HG02588 (cell line): ENCODE measurements around the gene HSPBP1.

Experiments
- ATAC-seq: cut with Tn5 transposase; IDR thresholded peaks from one replicate; pipeline ENCODE4 v1.9.1; 2021; ENCODE audit warnings: mild to moderate bottlenecking, moderate library complexity; ENCODE audit not compliant: unreplicated experiment

The HSPBP1 gene

DNA sequence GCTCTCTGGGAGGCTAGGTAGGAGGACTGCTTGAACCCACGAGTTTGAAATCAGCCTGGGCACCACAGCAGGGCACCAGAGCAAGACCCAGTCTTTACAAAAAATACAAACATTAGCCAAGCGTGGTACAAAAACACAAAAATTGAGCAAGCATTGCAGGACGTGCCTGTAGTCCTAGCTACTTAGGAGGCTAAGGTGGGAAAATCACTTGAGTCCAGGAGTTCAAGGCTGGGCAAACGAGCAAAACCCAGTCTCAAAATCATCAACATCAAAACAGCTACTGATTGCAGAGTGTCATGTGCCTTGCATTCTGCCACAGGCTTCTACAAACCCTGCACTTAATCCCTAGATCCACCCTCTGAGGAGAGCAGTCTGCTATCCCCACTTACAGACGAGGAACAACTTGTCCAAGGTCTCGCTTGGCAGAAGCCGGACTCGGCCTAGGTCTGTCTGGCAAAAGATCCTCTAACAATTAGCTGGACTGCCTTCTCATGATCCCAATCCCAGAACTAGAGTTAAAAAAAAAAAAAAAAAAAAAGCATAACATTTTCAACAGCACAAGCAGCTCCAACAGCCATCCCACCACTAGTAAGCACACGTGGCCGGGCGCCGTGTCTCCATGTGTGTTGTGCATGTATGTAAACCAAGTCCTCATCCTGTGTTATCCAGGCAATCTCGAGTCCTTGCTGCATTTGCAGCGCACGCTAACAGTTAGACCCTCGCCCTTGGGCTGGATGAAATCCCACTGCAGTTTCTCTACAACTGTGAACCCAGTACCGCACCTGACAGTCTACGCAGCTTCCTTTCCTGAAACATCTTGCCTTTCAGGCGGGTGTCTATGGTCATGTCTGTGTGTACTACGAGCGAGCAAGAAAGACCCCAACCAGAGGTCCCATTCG is 23.1 kb downstream of the HSPBP1 start:
- ATAC-seq: no peak

DNA sequence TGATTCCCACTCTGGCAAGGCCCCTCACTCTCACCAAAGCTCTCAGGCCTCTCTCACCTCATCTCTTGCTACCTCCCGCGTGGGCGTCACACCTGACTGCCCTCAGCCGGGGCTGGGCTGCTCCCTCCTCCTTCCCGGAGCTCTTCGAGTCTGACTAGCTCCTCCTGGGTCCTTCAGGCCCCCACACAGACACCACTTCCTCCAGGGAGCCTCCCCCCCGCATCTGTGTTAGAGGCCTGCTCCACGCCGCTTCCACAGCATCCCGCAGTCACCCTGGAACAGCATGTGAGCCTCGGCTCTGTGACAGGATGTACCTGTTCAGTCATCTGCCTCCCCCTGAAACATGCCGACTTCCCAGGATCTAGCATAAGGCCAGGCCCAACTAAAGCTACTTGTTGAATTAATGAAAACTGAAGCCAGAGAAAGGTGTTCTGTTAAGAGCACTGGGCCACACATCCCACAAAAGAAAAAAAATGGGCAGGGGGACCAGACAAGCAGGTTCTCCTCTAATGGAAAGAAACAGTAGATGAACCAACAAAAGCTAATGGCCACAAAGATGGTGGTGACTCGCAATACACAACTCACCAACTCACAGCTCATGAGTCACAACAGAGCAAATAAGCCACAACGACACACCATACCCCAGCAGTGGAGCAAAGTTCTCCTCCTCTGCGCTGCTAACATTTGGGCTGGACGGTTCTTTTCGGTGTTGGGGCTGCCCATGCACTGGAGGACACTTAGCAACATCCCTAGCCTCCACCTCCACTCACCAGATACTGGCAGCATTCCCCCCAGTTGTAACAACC is 24.1 kb downstream of the HSPBP1 start:
- no peak for ATAC-seq

DNA sequence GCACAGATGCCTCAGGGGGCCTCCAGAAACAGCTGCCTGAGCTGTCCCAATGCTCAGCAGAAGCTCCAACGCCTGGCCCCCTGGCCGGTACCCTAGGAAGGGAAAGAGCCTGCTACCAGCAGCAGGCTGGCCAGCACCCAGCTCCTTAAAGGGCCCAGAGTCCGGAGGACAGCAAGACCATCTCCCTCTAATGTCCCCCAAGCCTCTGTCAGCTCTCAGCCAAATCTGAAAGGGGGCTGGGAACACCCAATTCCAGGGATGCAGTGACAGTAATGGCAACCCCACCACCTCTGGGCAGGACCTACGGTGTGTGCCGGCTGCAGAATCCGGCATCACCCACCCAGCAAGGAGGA is 25.3 kb downstream of the HSPBP1 start:
- ATAC-seq: no peak

DNA sequence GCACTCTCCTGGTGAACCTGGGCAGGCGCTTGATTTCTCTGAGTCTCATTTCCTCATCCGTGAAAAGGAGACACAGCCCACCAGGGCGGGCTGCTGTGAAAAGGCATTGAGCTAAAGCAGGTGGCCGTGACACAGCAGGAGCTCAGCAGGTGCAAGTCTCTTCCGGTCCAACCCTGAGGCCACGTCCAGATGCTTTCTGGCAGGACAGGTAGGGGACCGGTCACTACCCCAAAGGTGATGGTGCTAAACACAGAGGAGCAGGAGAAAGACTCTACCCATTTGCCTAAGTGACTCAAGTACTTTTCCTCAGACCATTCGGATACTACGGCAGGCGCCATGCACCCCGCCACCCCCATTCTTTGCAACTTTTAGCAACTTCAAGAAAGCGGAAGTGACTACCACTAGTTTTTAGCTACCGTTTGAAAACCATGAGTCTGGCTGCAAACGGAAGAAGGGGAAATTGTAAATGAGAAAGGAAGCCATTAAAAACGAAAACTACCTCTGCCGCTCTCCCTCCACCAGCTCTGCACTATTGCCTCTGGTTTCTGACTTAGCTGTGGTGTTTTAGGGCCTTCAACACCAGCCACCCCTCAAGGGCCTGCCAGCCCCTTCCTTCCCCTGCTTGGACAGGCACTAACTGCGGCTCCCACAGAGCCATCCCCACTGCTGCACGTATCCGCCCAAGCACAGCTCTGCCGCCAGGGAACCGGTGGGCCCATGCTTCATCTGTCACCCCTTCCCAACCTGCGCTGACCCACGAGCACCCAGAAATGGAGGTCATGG is 25.9 kb downstream of the HSPBP1 start:
- ATAC-seq: no peak

DNA sequence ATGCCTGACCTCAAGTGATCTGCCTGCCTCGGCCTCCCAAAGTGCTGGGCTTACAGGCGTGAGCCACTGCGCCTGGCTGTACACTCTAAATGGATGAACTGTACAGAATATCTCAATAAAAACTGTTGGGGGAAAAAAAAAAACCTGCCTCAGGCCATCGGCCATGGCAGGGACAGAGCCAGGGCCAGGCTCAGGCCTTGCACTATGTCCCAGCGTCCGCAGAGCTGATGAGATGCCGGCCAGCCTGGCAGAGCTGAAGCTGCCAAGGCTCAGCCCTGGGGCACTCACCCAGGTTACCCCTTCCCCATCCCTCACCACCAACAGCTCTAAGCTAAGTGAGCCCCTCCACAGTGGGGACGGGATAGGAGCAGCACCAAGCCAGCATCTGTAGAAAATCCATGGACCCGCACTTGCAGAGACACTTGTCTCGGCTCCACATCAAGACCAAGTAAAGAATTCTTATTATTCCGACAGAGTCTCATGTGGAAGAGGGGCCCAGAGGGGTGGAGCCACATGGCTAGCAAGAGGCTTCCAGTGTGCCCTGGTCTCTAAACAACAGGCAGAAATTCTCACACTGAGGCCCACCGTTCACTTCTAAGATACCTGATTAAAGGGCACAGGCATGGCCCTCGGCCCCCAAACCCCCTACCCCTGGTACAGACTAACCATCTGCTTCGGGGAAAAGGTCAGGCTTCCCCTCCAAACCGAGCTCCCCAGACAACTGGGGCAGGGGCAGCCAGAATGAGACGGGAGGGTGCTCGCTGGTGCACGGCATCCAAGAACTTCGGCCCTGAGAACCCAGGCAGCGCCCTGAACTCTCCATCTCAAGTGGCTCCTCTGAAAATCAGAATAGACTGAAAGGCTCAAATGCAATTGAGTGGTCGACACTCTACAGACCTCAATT is 26.9 kb downstream of the HSPBP1 start:
- ATAC-seq: no peak

DNA sequence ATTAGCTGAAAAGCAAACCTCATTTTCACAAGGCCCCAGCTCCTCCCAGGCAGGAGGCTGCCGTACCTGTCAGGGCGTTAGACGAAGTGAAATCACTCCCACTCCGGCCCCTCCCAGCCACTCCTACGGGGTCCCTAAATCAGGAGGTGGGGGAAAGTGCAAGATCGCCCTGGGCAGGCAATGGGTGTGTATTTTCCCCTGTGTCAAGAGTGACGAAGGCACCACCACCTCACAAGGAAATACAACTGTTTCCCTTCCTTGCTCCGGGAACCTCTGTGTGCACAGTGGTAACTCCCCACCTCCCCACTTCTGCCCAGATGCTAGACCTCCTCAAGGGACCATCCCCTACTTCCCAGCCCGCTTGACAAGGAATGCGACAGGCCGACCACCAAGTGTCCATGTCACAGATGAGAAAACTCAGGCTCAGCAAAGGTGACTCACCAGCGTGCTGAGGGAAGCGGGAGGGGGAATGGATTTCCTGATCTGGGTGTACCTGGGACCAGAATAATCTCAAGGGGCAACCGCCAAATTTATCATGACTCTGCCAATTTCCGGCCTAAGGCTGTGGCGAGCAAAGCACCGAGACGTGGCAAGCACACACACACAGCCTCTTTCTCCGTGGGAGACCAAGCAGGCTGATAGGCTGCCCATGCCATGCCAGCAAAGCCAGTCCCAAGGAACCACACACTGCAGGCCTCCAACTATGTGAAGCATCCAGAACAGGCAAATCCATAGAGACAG is 28.4 kb downstream of the HSPBP1 start:
- ATAC-seq: no peak

DNA sequence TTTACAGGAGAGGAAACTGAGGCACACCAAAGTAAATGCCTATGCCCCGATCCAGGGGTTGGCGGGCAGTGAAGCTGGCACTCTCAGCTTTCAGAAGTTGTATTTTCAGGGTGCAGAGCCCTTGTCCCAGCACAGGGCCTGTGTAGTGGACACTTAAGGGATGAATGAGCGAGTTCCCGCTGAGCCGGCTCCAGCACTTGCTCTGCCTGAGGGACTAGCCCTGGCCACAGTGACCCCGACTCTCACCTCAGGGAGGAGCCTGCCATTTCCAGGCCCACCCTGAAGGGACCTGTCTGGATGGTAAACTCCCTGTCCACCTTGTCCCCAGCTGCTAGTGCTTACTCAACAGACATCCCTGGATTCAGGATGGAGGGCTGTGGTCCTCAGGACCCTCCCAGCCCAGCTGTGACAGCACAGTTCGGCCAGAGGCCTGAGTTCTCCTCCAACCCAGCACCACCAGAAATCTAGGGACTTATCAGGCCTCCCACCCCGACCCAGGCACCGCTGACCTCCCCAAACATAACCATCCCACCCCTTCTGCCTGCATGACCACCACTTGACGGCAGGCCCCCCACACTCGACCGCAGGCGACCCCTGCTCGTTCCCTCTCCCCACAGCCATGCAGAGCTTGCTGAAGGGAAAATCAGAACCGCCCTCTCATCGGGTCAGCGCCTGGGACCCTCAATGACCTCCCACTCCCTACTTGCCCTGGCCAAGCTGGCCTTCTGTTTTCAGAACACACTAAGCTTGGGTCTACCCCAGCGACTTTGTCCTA is 29.5 kb downstream of the HSPBP1 start:
- ATAC-seq: no peak

DNA sequence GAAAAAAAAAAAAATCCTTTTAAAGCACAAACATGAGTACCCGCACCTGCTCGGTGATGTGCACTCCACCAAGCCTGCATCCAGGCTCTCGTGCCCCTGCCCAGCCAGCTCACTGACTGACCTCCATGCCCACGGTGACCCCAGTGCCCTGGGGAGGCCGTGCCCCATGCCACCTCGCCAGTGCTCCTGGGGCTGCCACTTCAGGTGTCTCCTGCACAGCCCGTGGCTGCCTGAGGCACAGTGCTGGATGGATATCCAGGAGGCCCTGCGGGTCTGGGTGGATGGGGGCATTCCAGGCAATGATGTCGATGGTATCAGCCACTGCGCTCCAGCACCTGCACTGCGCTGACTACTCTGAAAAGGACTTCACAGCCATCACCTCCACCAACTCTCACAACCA is 30.1 kb downstream of the HSPBP1 start:
- no peak for ATAC-seq

DNA sequence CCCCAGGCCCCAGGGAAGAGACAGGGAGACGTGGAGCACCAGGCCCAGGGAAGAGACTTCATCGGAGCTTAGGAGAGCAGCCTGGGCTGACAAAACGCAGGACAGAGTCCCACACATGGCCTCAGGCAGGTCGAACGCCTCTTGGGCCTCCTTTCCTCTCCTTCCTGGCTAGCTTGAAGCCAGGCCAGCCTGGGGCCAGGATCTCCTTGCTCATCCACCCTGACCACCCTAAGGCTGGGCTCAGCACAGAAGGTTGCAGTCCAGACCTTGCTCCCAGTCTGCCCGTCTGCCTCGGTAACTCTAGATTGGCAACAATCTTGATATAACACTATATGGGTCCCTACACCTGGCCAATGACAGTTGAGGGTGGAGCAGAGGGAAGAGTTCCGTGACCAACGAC is 31.2 kb downstream of the HSPBP1 start:
- no peak for ATAC-seq

DNA sequence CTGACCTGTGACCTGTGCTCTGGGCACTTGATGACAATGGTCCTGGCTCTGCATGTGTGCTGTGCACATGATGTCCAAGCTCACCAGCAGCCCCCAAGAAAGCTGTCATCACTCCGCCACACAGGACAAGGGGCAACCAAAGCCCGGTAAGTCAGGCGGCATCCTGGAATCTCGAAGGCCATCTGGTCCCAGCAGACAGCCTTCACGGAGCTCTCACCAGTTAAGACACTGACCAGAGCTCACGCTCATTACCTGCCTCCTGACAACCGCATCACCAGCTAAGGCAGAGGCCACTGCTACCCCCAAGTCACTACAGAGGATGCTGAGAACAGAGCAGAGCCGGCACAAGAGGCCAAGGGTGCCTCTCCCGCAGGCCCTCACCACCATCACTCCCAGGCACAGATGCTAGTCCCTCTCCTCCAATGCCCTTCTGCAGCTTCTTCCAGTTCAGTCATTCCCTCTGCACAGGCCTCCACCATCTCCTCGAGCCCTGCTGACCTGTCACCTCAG is 31.7 kb downstream of the HSPBP1 start:
- no peak for ATAC-seq

DNA sequence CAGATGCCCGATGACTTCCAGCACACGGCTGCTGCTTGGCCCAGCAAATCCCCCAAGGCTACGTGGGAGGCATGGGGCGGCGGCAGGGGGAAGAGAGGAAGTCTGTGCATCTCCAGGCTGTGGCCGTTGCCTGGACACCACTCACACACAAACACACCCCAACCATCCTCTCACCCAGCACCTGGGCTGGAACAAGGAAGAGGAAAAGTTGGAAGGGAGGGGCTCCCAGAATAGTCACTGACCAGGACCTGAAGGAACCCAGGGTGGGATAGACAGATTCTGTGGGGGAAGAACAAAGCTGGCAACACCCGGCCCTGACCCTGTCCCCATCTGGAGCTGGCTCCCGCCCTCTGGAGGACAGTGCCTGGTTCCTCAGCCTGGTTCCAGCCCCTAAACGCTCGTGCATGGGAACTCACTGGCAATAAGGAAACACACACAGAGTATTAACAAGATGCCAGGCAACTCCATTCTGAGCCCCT is 32.2 kb downstream of the HSPBP1 start:
- no peak for ATAC-seq

DNA sequence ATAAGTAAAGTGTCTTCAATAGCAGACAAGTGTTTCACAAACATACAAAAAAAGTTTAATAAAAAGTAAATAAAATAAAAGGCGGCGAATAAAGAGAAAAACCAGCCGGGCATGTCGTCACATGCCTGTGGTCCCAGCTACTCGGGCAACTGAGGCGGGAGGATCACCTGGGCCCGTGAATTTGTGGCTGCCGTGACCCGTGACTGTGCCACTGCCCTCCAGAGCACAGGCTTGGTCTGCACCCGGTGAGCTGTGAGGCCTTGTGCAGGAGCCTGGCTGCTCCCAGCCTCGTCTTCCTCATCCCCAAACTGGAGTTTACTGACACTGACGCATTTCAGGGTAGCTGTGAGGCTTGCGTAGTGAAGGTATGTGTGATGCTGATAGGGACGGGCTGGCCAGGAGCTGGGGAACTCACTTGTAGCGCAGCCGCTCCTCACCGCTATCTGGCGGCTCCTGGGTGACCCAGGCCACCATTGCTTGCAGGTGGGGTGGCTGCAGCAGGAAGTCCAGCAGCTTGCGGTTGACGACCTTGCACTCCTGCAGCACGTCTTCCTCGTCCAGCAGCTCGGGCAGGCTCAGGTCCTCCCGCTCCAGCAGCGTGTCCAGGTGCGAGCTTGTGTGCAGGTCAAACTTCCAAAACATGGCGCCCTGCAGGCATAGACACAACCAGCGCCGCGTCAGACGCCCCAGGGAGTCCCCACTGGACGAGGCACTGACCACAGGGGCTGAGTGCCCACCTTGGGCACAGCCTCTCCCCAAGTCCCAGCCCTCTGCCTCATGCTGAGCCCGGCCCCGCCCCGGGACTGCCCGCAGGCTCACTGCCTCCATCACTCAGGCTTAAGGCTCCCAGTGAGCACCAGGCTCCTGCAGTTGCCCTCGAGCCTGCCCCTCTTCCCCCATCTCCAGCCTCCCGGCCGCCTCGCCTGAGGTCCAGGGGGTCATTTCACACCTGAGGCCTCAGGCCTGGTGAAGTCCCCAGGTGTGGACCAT is 33.2 kb downstream of the HSPBP1 start:
- ATAC-seq: no peak

DNA sequence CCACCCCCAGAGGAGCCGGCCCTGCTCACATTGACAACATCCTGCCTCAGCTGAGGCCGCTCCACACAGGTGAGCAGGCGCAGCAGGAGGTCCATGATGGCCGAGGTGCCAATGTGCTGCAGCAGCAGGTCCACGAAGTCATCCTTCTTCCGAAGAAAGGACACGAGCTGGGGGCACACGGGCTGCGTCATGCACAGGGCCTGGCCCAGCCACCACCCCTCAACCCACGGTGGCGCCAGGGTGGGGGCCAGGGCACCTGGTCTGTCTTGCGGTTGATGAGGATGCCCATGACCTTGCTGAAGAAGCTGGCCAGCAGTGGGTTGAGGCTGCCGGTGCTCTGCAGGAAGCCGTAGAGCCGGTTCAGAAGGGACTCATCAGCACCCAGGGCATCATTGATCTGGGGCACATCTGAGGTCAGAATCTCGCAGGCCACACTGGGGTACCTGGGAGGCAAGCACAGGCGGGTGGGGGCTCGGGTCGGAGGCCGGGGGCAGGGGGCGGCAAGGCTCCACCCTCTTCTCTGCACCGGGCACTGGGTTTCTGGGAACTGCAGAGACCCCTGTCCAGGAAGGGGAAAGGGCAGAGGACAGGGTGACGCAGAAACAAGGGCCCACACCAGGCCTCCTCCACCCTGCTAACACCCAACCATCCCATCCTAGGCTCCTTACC is 34.5 kb downstream of the HSPBP1 start:
- ATAC-seq: no peak

DNA sequence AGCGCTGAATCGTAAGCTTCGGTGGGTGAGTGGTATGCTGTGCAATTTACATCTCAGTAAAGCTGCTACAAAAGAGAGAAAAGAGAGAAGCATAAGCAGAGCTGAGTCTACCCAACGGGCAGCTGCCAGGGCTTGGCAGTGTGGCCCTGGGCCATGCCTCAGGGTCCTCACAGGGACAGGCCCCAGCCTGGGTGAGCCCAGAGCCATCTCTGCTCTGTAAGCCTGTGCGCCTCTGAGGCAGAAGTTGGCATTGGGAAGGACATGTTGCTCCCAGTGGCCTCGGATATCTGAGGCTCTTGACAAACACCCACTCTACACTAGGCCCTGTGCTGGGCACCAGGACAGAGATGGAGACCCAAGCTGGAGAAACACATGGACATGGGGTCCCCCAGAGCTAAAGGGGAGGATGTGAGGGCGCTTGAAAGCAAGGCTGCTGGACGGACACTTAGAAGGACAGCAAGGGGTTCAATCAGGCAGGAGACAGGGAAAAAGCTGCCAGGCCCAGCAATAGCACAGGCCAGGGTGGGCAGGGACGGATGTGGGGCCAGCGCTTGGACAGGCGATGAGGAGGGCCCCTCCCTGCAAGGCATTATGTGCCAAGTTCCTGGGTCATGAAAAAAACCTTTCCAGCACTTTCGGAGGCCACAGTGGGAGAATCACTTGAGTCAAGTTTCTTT is 35.8 kb downstream of the HSPBP1 start:
- ATAC-seq: no peak

DNA sequence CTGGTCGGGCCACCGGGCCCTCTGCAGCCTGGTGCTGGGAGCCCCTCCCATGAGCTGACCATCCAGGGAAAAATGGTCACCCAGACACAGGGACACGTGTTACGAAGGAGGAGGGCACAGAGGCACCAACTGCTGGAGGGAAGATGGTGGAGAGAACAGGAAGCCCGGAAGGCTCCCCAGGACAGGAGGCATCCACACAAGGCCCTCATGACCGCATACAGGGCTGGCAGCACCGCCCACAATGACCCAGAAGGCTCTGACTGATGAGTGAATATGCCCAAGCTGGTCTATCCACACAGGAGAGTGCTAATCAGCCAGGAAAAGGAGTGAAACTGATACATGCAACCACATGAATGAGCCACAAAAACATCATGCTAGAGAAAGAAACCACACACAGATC is 37.4 kb downstream of the HSPBP1 start:
- no peak for ATAC-seq

DNA sequence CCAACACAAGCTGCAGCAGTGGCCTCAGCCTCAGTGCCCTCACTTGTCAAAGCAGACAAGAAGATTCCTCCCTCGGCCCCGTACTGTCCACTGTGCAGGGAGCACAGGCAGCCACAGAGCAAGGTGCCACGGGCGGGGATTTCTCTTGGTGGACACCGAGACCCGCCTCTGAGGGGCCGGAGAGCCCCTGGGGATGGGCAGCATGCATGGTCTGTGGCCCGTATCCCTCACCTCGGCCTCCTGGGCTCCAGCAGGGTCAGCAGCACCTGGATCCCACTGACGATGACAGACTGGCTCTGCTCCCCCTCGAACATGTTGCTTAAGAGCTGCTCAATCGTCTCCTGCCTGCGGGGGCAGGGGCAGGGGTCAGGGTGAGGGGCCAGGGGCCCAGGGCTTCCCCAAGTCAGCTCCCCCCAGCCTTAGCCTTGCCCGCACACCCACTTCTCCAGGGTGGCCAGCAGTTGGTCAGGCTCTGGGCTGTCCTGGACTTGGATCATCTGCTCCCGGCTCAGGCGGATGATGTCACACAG is 37.9 kb downstream of the HSPBP1 start:
- no peak for ATAC-seq
